Measurements from ENCODE around the gene TSPEAR.

The TSPEAR gene

DNA sequence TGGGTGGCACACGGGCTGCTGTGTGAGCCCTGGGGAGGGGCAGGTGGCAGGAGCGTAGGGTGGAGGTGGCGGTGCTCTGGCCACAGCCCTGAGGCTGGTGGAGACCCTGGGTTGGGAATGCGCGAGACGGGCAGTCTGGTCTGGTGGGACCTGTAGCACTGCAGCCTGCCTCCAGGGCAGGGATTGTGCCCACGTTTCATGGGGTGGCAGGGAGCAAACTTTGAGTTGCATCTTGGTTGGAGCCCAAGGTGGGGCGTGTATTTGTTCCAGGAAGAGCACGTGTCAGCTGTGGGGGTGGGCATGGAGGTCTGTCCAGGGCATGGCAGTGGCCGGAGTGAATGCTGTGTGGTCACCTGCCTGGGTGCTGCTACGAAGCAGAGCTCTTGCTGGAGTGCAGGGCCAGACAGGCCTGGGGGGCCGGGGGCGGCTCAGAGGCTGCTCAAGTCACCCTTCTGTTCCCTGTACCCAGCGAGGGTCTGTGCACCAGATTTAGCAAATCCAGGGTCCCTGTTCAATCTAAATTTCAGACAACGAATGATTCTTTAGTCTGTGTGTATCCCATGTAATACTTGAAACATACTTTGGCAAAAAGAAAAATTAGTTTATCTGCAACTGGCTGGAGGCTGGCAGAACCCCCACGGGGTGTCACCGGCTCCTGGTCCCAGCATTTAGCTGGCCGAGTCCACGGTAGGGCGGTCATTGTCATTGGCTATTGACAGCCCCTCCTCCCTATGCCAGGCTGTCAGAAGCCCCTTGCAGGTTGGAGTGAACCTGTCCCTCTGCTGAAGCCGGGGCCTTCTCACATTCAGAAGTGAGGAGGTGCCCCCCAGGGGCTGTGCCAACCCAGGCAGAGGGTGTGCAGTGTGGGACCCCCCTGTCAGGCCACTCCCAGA, 198.6 kb downstream of the TSPEAR start:
- Histone ChIP-seq H3K9me2 (replicated peaks; ENCODE audit: control insufficient read depth, low read length) (no peaks in the 10 kb centered on the region), H3K9me3 (ENCODE audit: control insufficient read depth, insufficient read depth, low read length) (no peaks in the 10 kb centered on the region; the same call in 1 of the 2 replicates), H3K4me2 (ENCODE audit: low read length) (no peak overlapping the region), H3F3A (ENCODE audit: control insufficient read depth, insufficient read depth) (no peaks in the 10 kb centered on the region), H3K79me2 (ENCODE audit: control insufficient read depth, low read length) (no peaks in the 10 kb centered on the region), H4K20me1 (ENCODE audit: control insufficient read depth, insufficient read depth, low read depth, low read length) (no peaks in the 10 kb centered on the region), H3K4me3 (ENCODE audit: low read length) (no peak overlapping the region), H3K36me3 (ENCODE audit: control insufficient read depth, low read length) (no peaks in the 10 kb centered on the region), H3K27me3 (ENCODE audit: control insufficient read depth, low read length) (no peaks in the 10 kb centered on the region), H3K4me1 (ENCODE audit: control insufficient read depth, low read length) (no peaks in the 10 kb centered on the region), H3K27ac (ENCODE audit: low read depth, low read length) (no peak overlapping the region)
- TF ChIP-seq, protein P1, sequence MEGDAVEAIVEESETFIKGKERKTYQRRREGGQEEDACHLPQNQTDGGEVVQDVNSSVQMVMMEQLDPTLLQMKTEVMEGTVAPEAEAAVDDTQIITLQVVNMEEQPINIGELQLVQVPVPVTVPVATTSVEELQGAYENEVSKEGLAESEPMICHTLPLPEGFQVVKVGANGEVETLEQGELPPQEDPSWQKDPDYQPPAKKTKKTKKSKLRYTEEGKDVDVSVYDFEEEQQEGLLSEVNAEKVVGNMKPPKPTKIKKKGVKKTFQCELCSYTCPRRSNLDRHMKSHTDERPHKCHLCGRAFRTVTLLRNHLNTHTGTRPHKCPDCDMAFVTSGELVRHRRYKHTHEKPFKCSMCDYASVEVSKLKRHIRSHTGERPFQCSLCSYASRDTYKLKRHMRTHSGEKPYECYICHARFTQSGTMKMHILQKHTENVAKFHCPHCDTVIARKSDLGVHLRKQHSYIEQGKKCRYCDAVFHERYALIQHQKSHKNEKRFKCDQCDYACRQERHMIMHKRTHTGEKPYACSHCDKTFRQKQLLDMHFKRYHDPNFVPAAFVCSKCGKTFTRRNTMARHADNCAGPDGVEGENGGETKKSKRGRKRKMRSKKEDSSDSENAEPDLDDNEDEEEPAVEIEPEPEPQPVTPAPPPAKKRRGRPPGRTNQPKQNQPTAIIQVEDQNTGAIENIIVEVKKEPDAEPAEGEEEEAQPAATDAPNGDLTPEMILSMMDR (IDR thresholded peaks at IDR 0.05; ENCODE audit: low read depth, low read length, poor library complexity, severe bottlenecking) = no peak
- TF ChIP-seq EZH2phosphoT487 (IDR thresholded peaks at IDR 0.05; ENCODE audit: borderline replicate concordance, low read length) = no peak

DNA sequence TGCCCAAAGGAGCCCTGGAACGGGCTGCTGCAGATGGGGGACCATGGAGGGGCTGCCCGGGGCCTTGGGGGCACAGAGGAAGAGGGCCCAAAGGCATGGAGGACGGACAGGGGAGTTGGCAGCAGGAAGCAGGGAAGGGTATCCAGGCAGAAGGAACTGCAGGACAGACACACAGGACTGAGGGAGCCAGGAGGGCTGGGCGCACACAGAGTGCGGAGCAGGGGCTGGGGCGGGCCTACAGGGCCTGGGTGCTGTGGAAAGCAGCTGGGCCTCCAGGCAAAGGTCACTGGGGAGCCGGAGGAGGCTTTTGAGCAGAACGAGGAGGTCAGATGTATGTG, 199.5 kb downstream of the TSPEAR start:
- Histone ChIP-seq H3K9me2 (replicated peaks; ENCODE audit: control insufficient read depth, low read length) (no peaks in the 10 kb centered on the region), H4K20me1 (ENCODE audit: control insufficient read depth, insufficient read depth, low read depth, low read length) (no peaks in the 10 kb centered on the region), H3K36me3 (ENCODE audit: control insufficient read depth, low read length) (no peaks in the 10 kb centered on the region), H3K4me1 (ENCODE audit: control insufficient read depth, low read length) (no peaks in the 10 kb centered on the region), H3K4me2 (ENCODE audit: low read length) (no peak overlapping the region), H3K4me3 (ENCODE audit: low read length) (no peak overlapping the region), H3K27ac (ENCODE audit: low read depth, low read length) (no peak overlapping the region), H3K27me3 (ENCODE audit: control insufficient read depth, low read length) (no peaks in the 10 kb centered on the region), H3K9me3 (ENCODE audit: control insufficient read depth, insufficient read depth, low read length) (no peaks in the 10 kb centered on the region), H3K79me2 (ENCODE audit: control insufficient read depth, low read length) (no peaks in the 10 kb centered on the region), H3F3A (ENCODE audit: control insufficient read depth, insufficient read depth) (no peaks in the 10 kb centered on the region)
- TF ChIP-seq EZH2phosphoT487 (IDR thresholded peaks at IDR 0.05; ENCODE audit: borderline replicate concordance, low read length) = no peak
- TF ChIP-seq, protein P1 (IDR thresholded peaks at IDR 0.05; ENCODE audit: low read depth, low read length, poor library complexity, severe bottlenecking) = no peak

DNA sequence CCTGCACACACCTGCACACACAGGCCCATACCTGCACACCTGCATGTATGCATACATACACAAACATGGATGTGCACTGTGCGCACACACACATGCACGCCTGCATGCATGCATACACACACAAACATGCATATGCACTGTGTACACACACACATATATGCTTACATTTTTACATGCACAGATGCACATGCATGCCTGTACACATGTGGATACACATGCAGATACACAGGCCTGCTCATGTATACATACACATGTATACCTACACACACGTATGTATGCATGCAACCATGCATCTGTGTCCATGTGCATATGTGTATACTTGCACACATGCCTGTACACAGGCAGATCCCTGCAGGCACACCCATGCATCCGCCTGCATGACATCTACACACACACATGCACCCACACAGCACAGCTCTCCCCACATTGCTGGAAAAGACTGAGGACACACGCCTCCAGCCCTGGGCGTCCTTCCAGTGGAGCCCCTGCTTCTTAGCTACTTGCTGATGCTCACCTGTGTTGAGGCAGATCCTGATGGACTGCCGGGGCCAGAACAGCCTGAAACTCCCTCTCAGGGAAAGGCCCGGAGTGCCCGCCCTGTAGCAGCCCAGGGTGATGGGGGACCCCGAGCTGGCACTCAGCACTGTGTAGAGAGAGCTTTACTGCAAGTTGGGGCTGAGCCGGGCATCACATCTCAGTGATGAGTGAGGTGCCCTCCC, 200.0 kb downstream of the TSPEAR start:
- Histone ChIP-seq H3K79me2 (ENCODE audit: control insufficient read depth, low read length) (no peaks in the 10 kb centered on the region), H3K27me3 (ENCODE audit: control insufficient read depth, low read length) (no peaks in the 10 kb centered on the region), H3K36me3 (ENCODE audit: control insufficient read depth, low read length) (no peaks in the 10 kb centered on the region), H3K27ac (ENCODE audit: low read depth, low read length) (no peak overlapping the region), H3F3A (ENCODE audit: control insufficient read depth, insufficient read depth) (no peaks in the 10 kb centered on the region), H3K4me1 (ENCODE audit: control insufficient read depth, low read length) (no peaks in the 10 kb centered on the region), H4K20me1 (ENCODE audit: control insufficient read depth, insufficient read depth, low read depth, low read length) (no peaks in the 10 kb centered on the region), H3K4me3 (ENCODE audit: low read length) (no peak overlapping the region), H3K4me2 (ENCODE audit: low read length) (no peak overlapping the region), H3K9me2 (replicated peaks; ENCODE audit: control insufficient read depth, low read length) (no peaks in the 10 kb centered on the region), H3K9me3 (ENCODE audit: control insufficient read depth, insufficient read depth, low read length) (no peaks in the 10 kb centered on the region)
- TF ChIP-seq, protein P1 (IDR thresholded peaks at IDR 0.05; ENCODE audit: low read depth, low read length, poor library complexity, severe bottlenecking) = no peak
- TF ChIP-seq EZH2phosphoT487 (IDR thresholded peaks at IDR 0.05; ENCODE audit: borderline replicate concordance, low read length) = no peak

All from DOHH2 (cell line).